HEK293T (cell line): ENCODE data around the gene MGMT.

ENCODE experiments used
- CTCF ChIA-PET: fragments of 350-600 bp; formaldehyde crosslinking; extraction: SDS; loops from one replicate; lab custom pipeline; 2021; ENCODE audit warnings: antibody characterized with exemption, inconsistent platforms; lab: Yijun Ruan, JAX
- POLR2A ChIA-PET: fragments of 350-600 bp; formaldehyde crosslinking; extraction: SDS; loops from one replicate; lab custom pipeline; 2020; ENCODE audit warnings: antibody characterized with exemption, inconsistent platforms; lab: Yijun Ruan, JAX
- DNase-seq: peaks from one replicate; pipeline ENCODE4 v3.0.0; 2012; ENCODE audit warnings: mixed read lengths; ENCODE audit errors: extremely low spot score
- ARNT ChIP-seq: fragments of 450-650 bp; IDR thresholded peaks from 2 replicates; pipeline ENCODE4 v1.6.1; 2017; ENCODE audit warnings: mild to moderate bottlenecking
- BHLHE40 ChIP-seq: fragments of 450-650 bp; IDR thresholded peaks from 2 replicates; pipeline ENCODE4 v1.6.1; 2016; ENCODE audit warnings: mild to moderate bottlenecking, moderate library complexity, borderline replicate concordance
- CTBP1 ChIP-seq: fragments of 450-650 bp; IDR thresholded peaks from 2 replicates; pipeline ENCODE4 v1.6.1; 2016; ENCODE audit warnings: borderline replicate concordance
- ELF4 ChIP-seq: fragments of 450-650 bp; IDR thresholded peaks from 2 replicates; pipeline ENCODE4 v1.6.1; 2017; ENCODE audit warnings: antibody characterized with exemption
- FOXA1 ChIP-seq: fragments of 450-650 bp; IDR thresholded peaks from 2 replicates; pipeline ENCODE4 v1.6.1; 2016; ENCODE audit warnings: mild to moderate bottlenecking
- FOXK2 ChIP-seq: fragments of 450-650 bp; IDR thresholded peaks from 2 replicates; pipeline ENCODE4 v1.6.1; 2016; ENCODE audit warnings: mild to moderate bottlenecking
- FOXM1 ChIP-seq: fragments of 450-650 bp; IDR thresholded peaks from 2 replicates; pipeline ENCODE4 v1.6.1; 2017; ENCODE audit warnings: mild to moderate bottlenecking, borderline replicate concordance
- HDGF ChIP-seq: fragments of 450-650 bp; IDR thresholded peaks from 2 replicates; pipeline ENCODE4 v1.6.1; 2017; ENCODE audit warnings: antibody characterized with exemption, borderline replicate concordance
- L3MBTL2 ChIP-seq: fragments of 450-650 bp; conservative IDR thresholded peaks from 2 replicates; pipeline ENCODE4 v1.6.1; 2016; ENCODE audit warnings: mild to moderate bottlenecking
- LEF1 ChIP-seq: fragments of 450-650 bp; IDR thresholded peaks from 2 replicates; pipeline ENCODE4 v1.6.1; 2017; ENCODE audit warnings: mild to moderate bottlenecking, borderline replicate concordance
- NFRKB ChIP-seq: fragments of 450-650 bp; IDR thresholded peaks from 2 replicates; pipeline ENCODE4 v1.6.1; 2016; ENCODE audit warnings: mild to moderate bottlenecking, moderate library complexity
- PKNOX1 ChIP-seq: fragments of 450-650 bp; IDR thresholded peaks from 2 replicates; pipeline ENCODE4 v1.6.1; 2016
- SP1 ChIP-seq: fragments of 450-650 bp; IDR thresholded peaks from 2 replicates; pipeline ENCODE4 v1.6.1; 2017
- SUZ12 ChIP-seq: fragments of 450-650 bp; IDR thresholded peaks from 2 replicates; pipeline ENCODE4 v1.6.1; 2016; ENCODE audit warnings: mild to moderate bottlenecking
- TARDBP ChIP-seq: fragments of 450-650 bp; IDR thresholded peaks from 2 replicates; pipeline ENCODE4 v1.6.1; 2016
- ZNF384 ChIP-seq: fragments of 450-650 bp; IDR thresholded peaks from 2 replicates; pipeline ENCODE4 v1.6.1; 2016

MGMT gene

GRCh38 chr10:129526943-129527342 is 59.9 kb downstream of the MGMT start:
- TF ChIP-seq NFRKB (no peak), SP1 (no peak), ZNF384 (no peak)
- CTCF ChIA-PET: no interaction called here
- DNase-seq: no peak
- POLR2A ChIA-PET: no interaction called here

GRCh38 chr10:129528376-129528978 is 61.4 kb downstream of the MGMT start:
- no peak for DNase-seq
- ChIA-PET POLR2A (no interaction called here), CTCF (no interaction called here)
- no peak for TF ChIP-seq L3MBTL2
- no peak for TF ChIP-seq LEF1
- TF ChIP-seq FOXK2: no peak
- TF ChIP-seq BHLHE40: no peak
- no peak for TF ChIP-seq SUZ12
- TF ChIP-seq CTBP1: no peak
- no peak for TF ChIP-seq FOXA1
- no peak for TF ChIP-seq HDGF
- no peak for TF ChIP-seq NFRKB
- no peak for TF ChIP-seq ELF4
- no peak for TF ChIP-seq TARDBP
- no peak for TF ChIP-seq FOXM1
- TF ChIP-seq SP1: no peak
- TF ChIP-seq PKNOX1: no peak
- TF ChIP-seq ARNT: no peak
- no peak for TF ChIP-seq ZNF384

- TF ChIP-seq HDGF (no peak), TARDBP (no peak), BHLHE40 (no peak), SP1 (no peak), FOXK2 (no peak), FOXA1 (no peak), ELF4 (no peak)
- CTCF ChIA-PET: no interaction called here
- no peak for DNase-seq
- POLR2A ChIA-PET: no interaction called here
These were observed 63.5 kb downstream of the MGMT start for GRCh38 chr10:129530581-129530980.

GRCh38 chr10:129531195-129531968 is 64.3 kb downstream of the MGMT start:
- TF ChIP-seq HDGF (no peak), CTBP1 (no peak), L3MBTL2 (no peak), ARNT (no peak), SP1 (no peak), SUZ12 (no peak), ELF4 (no peak)
- CTCF ChIA-PET: no interaction called here
- POLR2A ChIA-PET: no interaction called here
- no peak for DNase-seq

GRCh38 chr10:129531969-129532660 is 65.1 kb downstream of the MGMT start:
- POLR2A ChIA-PET: no interaction called here
- DNase-seq: no peak
- CTCF ChIA-PET: no interaction called here
- TF ChIP-seq FOXA1: no peak
- TF ChIP-seq ARNT: no peak
- no peak for TF ChIP-seq CTBP1
- TF ChIP-seq FOXK2: no peak
- TF ChIP-seq L3MBTL2: no peak
- no peak for TF ChIP-seq TARDBP
- TF ChIP-seq SP1: no peak
- no peak for TF ChIP-seq HDGF
- no peak for TF ChIP-seq BHLHE40
- TF ChIP-seq ZNF384: no peak
- TF ChIP-seq PKNOX1: no peak
- no peak for TF ChIP-seq LEF1
- TF ChIP-seq SUZ12: no peak
- no peak for TF ChIP-seq ELF4
- no peak for TF ChIP-seq FOXM1
- no peak for TF ChIP-seq NFRKB

GRCh38 chr10:129532838-129533237 is 65.8 kb downstream of the MGMT start:
- no peak for TF ChIP-seq HDGF
- TF ChIP-seq LEF1: no peak
- TF ChIP-seq NFRKB: no peak
- TF ChIP-seq PKNOX1: no peak
- ChIA-PET CTCF (no interaction called here), POLR2A (no interaction called here)
- no peak for DNase-seq
